Activated CD8-positive, alpha-beta memory T cell treated with anti-CD3 and anti-CD28 coated beads for 1 hour (primary cell): Measurements from ENCODE around the gene NLRC5.

ENCODE experiments used
- DNase-seq, 2 donors: peaks; one replicate each; pipeline ENCODE4 v3.0.0-alpha.2; 2020; ENCODE audit warnings: low read depth in 1 of 2; ENCODE audit errors: extremely low read depth in 1 of 2

NLRC5 gene, protein sequence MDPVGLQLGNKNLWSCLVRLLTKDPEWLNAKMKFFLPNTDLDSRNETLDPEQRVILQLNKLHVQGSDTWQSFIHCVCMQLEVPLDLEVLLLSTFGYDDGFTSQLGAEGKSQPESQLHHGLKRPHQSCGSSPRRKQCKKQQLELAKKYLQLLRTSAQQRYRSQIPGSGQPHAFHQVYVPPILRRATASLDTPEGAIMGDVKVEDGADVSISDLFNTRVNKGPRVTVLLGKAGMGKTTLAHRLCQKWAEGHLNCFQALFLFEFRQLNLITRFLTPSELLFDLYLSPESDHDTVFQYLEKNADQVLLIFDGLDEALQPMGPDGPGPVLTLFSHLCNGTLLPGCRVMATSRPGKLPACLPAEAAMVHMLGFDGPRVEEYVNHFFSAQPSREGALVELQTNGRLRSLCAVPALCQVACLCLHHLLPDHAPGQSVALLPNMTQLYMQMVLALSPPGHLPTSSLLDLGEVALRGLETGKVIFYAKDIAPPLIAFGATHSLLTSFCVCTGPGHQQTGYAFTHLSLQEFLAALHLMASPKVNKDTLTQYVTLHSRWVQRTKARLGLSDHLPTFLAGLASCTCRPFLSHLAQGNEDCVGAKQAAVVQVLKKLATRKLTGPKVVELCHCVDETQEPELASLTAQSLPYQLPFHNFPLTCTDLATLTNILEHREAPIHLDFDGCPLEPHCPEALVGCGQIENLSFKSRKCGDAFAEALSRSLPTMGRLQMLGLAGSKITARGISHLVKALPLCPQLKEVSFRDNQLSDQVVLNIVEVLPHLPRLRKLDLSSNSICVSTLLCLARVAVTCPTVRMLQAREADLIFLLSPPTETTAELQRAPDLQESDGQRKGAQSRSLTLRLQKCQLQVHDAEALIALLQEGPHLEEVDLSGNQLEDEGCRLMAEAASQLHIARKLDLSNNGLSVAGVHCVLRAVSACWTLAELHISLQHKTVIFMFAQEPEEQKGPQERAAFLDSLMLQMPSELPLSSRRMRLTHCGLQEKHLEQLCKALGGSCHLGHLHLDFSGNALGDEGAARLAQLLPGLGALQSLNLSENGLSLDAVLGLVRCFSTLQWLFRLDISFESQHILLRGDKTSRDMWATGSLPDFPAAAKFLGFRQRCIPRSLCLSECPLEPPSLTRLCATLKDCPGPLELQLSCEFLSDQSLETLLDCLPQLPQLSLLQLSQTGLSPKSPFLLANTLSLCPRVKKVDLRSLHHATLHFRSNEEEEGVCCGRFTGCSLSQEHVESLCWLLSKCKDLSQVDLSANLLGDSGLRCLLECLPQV (N-terminal part only)

DNA sequence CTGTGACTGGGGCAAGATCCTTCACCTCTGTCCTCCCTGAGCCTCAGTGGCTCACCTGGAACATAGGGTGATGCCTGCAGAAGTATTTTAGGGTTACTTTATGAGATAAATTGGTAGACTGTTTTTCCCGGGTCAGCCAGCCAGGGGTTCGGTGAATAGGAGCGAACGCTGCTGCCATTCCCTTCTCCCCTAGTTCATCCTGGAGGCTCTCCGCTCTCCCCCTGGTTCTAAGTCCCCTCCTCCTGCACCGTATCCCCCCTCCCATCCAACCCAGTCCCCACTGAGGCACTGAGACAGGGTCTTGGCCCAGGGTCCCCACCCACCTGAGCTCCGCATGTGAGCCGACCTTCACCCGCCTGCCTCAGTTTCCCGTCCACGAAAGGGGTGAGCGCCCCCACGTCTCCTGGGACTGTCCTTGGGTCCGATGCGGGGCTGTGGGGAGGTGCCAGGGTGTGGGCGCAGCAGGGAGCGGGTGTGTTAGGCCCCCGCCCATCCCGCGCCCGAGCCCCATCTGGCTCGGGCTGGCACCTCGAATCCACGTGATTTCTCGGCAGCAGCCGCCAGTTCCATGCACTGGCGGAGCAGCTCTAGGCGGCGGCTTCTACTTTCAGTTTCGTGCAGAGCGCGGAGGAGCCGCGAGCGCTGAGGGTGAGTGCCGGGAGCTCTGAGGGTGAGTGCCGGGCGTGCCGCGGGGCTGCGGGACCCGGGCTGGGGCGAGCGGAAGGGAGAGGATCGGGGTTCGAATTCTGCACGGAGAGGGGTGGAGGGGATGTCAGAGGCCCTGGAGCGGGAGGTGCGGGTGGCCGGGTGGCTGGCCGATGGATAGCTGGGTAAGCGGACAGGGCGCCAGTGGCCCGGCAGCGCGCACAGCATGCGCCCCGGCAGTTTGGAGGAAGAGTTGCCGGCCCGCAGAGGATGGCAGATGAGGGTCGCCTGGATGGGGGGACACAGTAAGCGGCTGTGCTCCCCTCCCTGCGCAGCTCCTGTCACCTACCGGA is at the start of gene NLRC5:
NLRC5 (plus strand) TSS at position 610 of the 998 bp plus-strand sequence. CDS start 31,156 bp downstream, outside the sequence.
- DNase-seq = peak; percentile 68 to 82

DNA sequence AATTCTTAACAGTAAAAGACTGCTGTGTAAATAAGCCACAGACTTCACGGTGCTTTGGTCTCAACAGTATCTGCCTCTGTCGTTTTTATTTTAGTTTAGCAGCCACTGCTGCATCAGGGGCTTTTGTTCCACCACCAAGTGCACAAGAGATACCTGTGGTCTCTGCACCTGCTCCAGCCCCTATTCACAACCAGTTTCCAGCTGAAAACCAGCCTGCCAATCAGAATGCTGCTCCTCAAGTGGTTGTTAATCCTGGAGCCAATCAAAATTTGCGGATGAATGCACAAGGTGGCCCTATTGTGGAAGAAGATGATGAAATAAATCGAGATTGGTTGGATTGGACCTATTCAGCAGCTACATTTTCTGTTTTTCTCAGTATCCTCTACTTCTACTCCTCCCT is 49.6 kb upstream of the NLRC5 start:
- no peak for DNase-seq

DNA sequence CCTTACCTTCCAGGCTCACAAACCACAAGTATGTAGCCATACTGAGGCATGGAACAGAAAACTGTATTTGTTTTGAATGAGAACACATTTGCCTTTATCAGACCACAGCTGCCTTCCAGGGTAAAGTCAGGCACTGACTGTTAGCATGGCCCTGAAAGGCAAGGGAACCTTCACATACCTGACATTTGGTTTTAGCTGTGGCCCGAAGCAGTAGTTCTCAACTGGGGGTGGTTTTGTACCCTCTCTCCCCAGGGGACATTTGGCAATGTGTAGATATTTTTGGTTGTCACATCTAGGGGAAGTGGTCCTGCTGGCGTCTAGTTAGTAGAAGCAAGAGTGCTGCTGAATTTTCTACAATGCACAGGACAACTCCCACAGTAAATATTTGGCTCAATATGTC is 48.3 kb upstream of the NLRC5 start:
- no peak for DNase-seq

DNA sequence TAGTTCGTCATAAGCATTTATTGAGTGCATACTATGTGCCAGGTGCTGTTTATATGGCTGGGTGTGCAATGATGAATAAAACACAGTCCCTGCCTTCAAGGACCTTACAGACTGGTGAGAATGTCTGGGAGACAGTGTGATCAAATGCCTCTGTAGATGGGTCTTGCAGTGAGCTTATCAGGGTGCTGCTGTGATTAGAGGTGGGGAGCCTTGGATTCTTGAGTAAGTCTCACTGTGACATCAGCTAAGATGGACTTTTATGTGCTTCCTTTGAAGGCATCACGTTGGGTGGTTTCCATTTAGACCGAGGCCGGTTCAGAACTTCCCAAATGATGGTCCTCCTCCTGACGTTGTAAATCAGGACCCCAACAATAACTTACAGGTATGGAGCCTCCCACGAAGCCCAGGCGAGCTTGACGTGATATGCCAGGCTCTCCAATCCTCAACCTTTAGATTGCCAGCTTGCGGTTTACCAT is 47.5 kb upstream of the NLRC5 start:
- no peak for DNase-seq

DNA sequence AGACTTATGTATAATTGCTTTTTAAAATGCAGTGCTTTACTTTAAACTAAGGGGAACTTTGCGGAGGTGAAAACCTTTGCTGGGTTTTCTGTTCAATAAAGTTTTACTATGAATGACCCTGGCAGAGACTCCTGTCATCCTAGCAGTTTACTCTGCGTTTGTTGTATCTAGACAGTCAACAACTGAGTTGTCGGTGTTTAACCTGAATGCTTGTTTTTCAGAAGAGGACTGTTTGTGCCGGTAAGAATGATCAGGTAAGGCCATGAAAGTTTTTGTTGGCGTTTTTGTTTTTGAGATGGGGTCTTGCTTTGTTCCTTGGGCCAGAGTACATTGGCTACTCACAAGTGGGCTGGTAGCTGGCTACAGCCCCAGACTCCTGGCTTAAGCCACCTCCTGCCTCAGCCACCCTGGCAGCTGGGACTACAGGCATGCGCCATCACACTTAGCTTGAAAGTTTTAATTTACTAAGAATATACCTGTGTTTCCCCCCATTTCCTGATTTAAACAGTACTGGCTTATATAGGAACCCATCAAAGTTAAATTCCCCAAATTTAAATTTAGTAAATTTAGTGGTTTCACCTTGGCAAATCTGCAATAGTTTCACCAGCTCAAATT is 45.5 kb upstream of the NLRC5 start:
- no peak for DNase-seq

DNA sequence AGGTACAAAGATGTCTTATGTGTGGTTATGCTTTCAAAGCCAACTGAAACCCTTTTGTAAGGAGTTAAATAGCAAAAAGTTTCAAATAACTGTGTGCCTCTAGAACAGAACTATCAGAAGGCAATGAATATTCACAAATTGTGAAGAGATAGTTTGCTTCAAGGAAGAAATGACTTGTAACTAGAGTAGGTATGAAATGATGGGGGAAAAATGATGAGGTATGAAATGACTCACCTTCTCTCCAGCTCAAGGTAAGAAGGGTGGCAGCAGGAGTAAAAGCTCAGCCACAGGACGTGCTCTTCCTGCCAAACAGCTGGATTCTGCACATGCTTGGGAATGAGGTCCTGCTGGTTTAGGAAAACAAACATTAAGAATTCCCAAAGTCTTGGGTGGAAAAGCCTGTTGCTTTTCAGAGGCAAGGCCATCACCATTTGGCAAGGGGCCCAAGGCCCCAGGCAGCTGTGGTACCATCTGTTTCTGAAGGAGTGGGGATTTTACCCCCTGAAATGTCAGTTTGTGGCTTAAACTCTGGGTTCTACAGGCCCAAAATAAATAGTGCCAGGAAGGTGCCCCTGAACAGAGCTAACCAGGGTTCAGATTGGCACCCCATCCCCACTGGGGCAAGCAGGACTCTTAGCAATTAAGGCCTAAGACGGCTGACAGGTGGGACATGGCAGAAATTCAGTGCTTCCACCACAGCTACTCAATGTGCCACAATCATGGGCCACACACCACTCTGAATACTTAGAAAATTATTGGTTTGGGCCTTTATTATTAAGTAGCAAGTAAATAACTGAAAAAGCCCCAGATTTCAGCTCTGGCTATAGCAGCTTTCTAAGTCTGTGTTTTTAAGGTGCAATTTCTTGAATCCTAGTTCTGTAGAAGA is 44.2 kb upstream of the NLRC5 start:
- DNase-seq = no peak

DNA sequence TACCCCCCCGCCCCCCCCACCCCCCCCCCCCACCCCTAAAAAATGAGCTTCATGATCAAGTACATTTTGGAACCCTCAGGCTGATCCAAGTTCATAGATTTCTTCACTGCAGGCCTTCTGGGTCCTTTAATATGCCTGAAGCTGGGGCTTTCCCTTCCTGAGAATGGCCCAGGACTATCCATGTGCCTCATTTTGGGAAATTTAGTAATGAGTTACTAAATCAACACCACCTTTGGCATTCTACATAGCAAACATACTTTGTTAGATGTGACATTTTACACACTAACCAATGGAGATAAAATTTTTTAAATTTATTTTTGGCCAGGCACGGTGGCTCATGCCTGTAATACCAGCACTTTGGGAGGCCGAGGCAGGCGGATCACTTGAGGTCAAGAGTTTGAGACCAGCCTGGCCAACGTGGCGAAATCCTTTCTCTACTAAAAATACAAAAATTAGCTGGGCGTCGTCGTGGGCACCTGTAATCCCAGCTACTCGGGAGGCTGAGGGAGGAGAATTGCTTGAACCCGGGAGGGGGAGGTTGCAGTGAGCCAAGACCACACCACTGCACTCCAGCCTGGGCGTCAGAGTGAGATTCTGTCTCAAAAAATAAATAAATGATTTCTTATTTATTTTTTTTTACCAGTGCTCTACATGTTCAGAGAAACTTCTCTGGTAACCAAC is 43.4 kb upstream of the NLRC5 start:
- DNase-seq = no peak

DNA sequence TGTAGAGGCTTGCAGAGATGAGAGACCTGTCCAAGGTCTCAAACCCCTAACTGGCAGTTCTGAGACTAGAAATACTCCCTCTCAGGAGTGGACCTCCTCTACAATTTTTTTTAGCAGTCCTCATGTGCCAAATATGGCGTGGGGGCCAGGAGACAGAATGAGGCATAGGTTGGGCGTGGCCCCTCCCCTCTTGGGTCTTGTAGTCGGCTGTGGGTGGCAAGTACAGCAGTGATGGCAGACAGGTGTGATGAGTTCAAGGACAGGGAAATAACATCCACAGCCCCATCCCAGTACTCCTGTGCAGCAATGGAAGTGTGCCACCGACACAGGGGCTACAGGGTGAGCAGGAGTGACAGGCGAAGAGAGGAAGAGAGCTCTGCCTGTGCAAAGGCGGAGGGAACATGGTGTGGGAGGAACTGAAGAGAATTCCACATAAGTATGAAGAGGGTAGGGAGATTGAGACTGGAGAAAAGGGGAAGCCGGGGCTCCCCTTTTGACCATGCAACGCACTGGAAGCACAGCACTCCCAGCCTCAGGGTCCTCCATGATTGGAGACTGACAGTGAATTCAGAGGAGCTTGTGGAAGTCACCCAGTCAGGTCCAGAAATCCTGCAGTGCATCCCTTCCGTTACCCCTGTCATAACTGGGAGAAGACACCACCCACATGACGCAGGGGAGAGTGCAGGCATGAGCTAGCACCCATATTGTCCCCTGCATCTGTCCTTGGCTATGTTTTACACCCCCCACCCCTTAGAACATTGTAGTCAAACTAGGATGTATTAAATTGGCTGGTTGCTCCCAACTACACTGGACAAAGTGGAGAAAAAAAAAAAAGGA is 42.4 kb upstream of the NLRC5 start:
- DNase-seq = no peak

DNA sequence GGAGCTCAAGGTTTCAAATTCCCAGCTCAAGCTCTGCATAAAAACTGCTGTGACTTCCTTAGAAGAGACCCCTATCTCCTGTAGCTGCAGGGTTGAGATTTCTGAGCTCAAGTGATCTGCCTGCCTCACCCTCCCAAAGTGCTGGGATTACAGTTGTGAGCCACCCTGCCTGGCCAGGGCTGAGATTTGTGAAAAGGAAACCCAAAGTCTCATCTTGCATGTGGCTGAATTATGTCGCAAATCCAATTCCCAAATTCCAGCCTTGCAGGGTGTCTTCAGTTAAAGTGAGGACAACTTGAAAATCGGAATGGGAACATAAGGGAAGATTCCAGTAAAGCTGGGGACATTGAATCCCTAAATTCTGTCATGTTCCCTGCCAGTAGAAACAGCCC is 41.8 kb upstream of the NLRC5 start:
- DNase-seq = no peak

DNA sequence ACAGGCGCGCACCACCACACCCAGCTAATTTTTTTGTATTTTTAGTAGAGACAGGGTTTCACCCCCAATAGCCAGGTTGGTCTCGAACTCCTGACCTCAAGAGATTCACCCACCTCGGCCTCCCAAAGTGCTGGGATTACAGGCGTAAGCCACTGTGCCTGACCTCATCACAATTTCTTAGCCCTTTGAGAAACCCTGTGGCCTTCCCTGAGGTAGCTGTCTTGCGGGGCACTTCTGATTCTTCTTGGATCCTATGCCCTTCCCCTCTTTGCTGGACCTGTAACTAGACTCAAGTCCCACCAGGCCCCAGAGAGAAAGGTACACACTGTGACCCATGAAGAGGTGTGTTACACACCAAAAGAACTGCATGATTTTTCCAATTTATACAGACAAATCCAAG is 41.1 kb upstream of the NLRC5 start:
- DNase-seq = no peak

DNA sequence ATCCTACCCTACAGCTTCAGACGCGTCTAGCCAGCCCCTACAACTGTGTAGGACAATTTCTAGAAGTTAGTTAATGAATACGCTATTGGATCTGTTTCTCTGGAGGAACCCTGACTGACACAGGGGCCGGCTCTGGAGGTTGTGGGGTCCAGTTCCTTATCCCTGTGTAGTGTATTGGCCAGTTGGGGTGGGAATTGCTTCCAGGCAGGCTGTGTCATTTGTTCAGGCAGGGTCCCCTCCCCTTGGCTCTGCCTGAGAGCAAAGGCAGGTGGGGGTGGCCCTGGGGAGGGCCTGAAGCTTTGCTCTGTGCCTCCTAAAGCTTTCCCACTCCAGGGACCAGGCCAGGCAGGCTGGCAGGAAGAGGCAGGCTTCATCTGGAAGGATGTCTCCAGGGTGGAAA is 39.3 kb upstream of the NLRC5 start:
- DNase-seq = no peak

DNA sequence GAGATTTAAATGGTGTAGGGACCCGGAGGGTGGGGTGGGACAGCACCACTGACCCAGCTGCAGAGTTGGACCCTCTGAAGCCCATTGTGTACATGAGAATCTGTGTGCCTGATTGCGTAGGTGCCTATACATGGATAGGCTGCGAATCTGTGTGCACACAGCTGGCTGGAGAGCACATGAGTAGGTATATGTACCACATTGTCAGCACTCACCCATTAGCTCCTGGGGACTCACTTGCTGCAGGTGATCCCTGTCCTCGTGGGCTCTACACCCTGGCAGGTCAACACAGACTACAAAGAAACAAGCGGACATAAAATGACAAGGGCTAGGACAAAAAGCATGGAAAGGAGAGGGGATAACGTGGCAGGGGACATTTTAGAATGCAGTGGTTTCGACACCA is 38.9 kb upstream of the NLRC5 start:
- DNase-seq = no peak

DNA sequence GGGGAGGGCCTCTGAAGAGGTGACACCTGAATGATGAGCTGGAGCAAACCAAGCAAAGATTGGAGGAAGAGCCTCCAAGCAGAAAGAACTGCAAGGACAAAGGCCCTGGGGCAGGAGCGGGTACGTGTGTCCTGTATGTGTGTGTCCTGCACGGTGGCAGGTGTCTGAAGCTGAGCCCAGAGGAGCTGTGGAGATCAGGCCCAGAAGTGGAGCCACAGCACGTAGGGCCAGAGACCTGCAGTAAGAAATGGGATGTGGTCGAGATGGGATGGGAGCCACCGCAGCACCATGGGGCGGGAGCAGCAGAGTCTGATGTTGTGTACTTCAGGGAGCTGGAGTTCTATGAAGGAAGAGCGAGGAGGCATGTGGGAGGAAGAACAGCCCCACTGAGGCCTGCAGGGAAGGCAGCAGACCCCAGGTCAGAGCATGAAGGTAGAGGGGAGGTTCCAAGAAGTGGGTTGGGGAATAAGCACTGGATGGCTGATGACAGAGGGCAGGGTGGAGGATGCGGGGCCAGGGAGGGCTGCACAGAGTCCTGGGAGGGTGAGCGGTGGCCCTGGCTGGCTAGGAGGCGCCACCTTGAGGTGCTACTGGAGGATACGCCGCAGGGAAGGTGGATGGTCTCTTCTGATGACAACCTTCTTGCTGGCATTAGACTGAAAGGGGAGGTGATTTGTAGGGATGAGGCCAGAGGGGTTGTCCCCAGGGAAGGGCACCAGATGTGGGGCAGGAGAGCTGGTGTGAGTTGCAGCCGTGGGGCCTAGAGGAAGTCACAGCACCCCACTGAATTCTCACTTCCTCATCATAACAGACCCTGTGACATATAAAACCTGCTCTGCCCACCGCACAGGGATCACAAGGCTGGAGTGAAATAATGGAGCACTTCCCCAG is 38.2 kb upstream of the NLRC5 start:
- peak in 1 of 2 donors; percentile 39 for DNase-seq

DNA sequence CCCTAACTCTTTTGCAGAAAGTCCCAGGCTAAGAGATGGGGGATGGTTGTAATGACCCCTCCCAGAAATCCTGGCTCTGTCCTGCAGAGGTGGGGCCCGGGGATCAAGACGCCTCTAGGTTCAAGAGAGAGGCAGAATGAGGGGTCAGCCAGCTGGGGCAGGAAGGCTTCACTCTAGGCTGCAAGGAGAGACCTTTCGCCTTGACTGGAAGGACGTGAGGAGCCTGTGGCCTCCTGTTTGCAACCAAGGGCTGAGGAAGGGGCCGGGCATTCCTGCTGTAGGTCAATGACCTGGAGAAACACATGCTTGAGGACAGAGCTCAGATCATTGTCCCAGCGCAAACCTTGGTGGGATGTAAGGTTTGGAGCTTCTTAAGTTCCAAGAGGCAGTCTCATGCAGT is 36.4 kb upstream of the NLRC5 start:
- no peak for DNase-seq

DNA sequence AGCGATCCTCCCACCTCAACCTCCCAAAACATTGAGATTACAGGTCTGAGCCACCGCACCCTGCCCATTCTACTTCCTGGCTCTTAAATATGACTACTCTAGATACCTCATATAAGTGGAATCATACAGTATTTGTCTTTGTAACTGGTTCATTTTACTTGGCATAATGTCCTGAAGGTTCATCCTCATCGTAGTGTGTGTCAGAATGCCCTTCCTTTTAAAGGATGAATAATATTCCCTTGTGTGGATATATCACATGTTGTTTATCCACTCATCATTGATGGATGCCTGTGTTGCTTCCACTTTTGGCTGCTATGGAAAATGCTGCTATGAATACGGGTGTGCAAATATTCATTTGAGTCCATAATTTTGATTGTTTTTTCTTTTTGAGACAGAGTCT is 33.3 kb upstream of the NLRC5 start:
- DNase-seq = no peak

DNA sequence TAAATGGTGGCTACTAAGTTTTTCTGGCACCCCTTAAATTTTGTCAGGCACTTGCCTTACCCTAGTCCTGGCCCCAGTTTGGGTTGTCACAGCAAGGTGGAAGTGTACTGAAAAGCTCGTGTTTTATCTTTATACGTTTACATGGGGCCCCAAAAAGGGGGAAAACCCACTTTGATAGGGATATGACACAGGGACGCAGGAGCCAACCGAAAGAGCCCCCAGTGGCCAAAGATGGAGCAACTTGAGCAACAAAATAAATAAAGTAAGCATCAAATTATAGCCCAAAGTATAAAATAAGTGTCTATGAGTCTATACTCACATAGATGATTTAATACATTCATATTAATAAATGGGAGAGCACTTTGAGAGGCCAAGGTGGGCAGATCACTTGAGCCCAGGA is 32.6 kb upstream of the NLRC5 start:
- DNase-seq = no peak
